ENCODE data around the gene RPL13. TPM values are rescaled to one million over a fixed set of nuclear protein-coding genes. Genes with fewer than 3 reads are reported as not detected.

Gene RPL13
- total and polyA plus RNA-seq, 2 of the 8 experiments (the other 6 are each of a cell fraction or from before 2014, with no cell fraction given), result 2,162 to 7,384 TPM

DNA sequence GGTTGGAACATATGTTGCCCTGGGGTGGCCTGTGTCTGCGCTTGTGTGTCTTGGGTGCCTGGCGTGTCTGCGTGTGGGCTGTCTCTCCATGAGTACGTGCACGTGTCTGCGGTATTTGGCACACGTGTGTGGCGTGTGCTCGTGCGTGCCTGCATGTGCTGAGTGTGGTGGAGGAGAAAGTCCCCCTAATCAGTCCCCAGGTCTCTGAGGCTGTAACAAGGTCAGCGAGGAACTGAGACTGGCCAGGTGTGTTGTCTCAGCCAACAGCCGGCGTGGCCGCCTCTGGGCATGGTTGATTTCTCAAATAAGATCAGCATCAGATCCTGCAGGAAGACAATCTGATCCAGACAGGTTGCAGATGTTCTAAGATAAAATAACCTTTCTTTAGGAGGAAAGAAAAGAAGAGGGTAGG lies 11.6 kb downstream of the RPL13 start (continued):
- TF ChIP-seq, protein P1, sequence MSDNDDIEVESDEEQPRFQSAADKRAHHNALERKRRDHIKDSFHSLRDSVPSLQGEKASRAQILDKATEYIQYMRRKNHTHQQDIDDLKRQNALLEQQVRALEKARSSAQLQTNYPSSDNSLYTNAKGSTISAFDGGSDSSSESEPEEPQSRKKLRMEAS (IDR thresholded peaks at IDR 0.05), result no peak
- TF ChIP-seq KDM1A (IDR thresholded peaks at IDR 0.05; ENCODE audit: borderline replicate concordance, low read length), result no peak
- no peak for TF ChIP-seq TEAD4 (IDR thresholded peaks at IDR 0.05; ENCODE audit: low read depth, low read length)
- TF ChIP-seq CBX8 (IDR thresholded peaks at IDR 0.05; ENCODE audit: borderline replicate concordance, low read depth, low read length), result no peak
- TF ChIP-seq, protein P2, sequence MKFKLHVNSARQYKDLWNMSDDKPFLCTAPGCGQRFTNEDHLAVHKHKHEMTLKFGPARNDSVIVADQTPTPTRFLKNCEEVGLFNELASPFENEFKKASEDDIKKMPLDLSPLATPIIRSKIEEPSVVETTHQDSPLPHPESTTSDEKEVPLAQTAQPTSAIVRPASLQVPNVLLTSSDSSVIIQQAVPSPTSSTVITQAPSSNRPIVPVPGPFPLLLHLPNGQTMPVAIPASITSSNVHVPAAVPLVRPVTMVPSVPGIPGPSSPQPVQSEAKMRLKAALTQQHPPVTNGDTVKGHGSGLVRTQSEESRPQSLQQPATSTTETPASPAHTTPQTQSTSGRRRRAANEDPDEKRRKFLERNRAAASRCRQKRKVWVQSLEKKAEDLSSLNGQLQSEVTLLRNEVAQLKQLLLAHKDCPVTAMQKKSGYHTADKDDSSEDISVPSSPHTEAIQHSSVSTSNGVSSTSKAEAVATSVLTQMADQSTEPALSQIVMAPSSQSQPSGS (IDR thresholded peaks at IDR 0.05; ENCODE audit: low read length), result no peak
- no peak for TF ChIP-seq EZH2 (IDR thresholded peaks at IDR 0.05; ENCODE audit: low read depth, low read length, severe bottlenecking)

Data from H1 (cell line).